PFSK-1 (cell line): ENCODE results near the gene PRIMA1.

Experiments used
- FOXP2 ChIP-seq: optimal IDR thresholded peaks from 2 replicates; pipeline ENCODE3; 2011; ENCODE audit warnings: borderline replicate concordance, control low read depth, inconsistent platforms; ENCODE audit not compliant: insufficient read depth; ENCODE audit errors: extremely low read length, extremely low read depth
- POLR2AphosphoS5 ChIP-seq: IDR thresholded peaks from 2 replicates; pipeline ENCODE4 v1.6.1; 2012; ENCODE audit warnings: low read depth, mild to moderate bottlenecking, control low read depth, low read length, moderate library complexity
- SIN3A ChIP-seq: IDR thresholded peaks from 2 replicates; pipeline ENCODE4 v1.6.1; 2012; ENCODE audit warnings: mild to moderate bottlenecking, low read length, moderate library complexity, borderline replicate concordance; ENCODE audit not compliant: insufficient read depth
- TAF1 ChIP-seq: IDR thresholded peaks from 2 replicates; pipeline ENCODE4 v1.6.1; 2012; ENCODE audit warnings: low read length, control low read depth, borderline replicate concordance; ENCODE audit not compliant: insufficient read depth
- TF ChIP-seq, protein P1 (sequence below), 2 experiments: IDR thresholded peaks; 2 replicates each; pipeline versions ENCODE4 v1.6.1 to v1.8.0; 2011 to 2012; ENCODE audit warnings: low read depth in 2 of 2, low read length in 2 of 2, control low read depth in 1 of 2, inconsistent platforms in 1 of 2, mild to moderate bottlenecking in 1 of 2, moderate library complexity in 1 of 2; ENCODE audit not compliant: insufficient read depth in 1 of 2

DNA sequence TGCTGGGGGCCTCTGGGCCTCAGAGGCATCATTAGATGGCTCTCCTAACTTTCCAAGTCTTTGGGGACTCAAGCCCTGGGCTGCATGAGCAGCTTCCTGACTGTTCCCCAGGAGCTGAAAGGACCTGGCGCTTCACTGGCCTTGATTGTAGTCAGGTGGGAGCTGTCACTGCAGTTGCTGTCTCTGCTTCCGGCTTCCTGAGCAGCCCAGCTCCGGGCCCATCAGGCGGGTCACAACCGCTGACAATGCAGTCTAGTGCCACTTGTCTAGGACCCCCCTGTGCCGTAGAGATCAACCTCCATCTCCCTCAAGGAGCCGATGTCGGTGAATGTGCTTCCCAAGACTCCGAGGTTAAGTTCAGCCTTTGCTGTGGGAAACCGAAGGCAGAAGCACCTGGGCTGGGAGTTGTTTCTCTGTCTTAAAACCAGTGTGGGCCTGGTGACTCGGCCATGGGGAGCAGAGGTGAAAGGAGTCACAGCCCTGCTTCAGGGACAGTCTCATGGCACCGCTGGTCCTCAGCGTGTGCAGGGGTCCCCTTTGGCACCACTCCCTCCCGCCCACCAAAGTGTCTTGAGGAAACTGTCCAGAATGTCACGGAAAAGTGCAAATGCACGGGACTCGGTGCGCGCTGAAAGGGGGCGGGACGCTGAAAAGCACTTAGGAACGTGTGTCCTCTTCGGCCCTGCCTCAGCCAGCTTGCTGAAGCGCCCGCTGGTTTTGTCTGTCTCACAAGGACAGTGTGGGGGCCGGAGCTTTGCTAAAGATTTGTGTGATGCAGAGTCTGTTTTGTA lies 44.8 kb downstream of the PRIMA1 start:
- TF ChIP-seq TAF1 = no peak
- TF ChIP-seq POLR2AphosphoS5 = no peak
- no peak for TF ChIP-seq FOXP2
- TF ChIP-seq SIN3A = no peak
- TF ChIP-seq, protein P1, sequence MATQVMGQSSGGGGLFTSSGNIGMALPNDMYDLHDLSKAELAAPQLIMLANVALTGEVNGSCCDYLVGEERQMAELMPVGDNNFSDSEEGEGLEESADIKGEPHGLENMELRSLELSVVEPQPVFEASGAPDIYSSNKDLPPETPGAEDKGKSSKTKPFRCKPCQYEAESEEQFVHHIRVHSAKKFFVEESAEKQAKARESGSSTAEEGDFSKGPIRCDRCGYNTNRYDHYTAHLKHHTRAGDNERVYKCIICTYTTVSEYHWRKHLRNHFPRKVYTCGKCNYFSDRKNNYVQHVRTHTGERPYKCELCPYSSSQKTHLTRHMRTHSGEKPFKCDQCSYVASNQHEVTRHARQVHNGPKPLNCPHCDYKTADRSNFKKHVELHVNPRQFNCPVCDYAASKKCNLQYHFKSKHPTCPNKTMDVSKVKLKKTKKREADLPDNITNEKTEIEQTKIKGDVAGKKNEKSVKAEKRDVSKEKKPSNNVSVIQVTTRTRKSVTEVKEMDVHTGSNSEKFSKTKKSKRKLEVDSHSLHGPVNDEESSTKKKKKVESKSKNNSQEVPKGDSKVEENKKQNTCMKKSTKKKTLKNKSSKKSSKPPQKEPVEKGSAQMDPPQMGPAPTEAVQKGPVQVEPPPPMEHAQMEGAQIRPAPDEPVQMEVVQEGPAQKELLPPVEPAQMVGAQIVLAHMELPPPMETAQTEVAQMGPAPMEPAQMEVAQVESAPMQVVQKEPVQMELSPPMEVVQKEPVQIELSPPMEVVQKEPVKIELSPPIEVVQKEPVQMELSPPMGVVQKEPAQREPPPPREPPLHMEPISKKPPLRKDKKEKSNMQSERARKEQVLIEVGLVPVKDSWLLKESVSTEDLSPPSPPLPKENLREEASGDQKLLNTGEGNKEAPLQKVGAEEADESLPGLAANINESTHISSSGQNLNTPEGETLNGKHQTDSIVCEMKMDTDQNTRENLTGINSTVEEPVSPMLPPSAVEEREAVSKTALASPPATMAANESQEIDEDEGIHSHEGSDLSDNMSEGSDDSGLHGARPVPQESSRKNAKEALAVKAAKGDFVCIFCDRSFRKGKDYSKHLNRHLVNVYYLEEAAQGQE (IDR thresholded peaks at IDR 0.05; ENCODE audit: insufficient read depth in 1 of 2, low read depth in 2 of 2, low read length in 2 of 2) = no peak
